Measurements from ENCODE around the gene CPNE9. TPM values are rescaled to one million over a fixed set of nuclear protein-coding genes. Genes with fewer than 3 reads are reported as not detected.
A peak's percentile ranks its signal among the peaks of the same experiment; 100 is the strongest.

CPNE9 gene
- total and polyA plus RNA-seq, 2 of the 13 experiments (the other 11 are each of a cell fraction or from before 2014, with no cell fraction given) = 0.20 TPM; not detected in 1

- TF ChIP-seq ZFX (CRISPR knock-in tag; IDR thresholded peaks at IDR 0.05; ENCODE audit: low read depth) (peak; percentile 61; the same call in 1 of the 2 replicates), ZNF644 (CRISPR knock-in tag; IDR thresholded peaks at IDR 0.05; ENCODE audit: low read depth) (no peak), SOX13 (IDR thresholded peaks at IDR 0.05) (no peak), SOX13 (CRISPR knock-in tag; conservative IDR thresholded peaks at IDR 0.05 in 1 of 2, IDR thresholded peaks at IDR 0.05 in 1 of 2) (peak in 1 of 2 experiments; percentile 11; a peak in 1 of 4 replicates), JUND (CRISPR knock-in tag; IDR thresholded peaks at IDR 0.05) (peak; percentile 57; the same call in 1 of the 2 replicates), ZNF550 (CRISPR knock-in tag; IDR thresholded peaks at IDR 0.05; ENCODE audit: borderline replicate concordance) (no peak), CREB1 (IDR thresholded peaks at IDR 0.05) (peak; percentile 42; the same call in 1 of the 2 replicates), CREB1 (CRISPR knock-in tag; IDR thresholded peaks at IDR 0.05) (no peak), ZNF605 (CRISPR knock-in tag; IDR thresholded peaks at IDR 0.05) (no peak), HMGXB4 (CRISPR knock-in tag; IDR thresholded peaks at IDR 0.05; ENCODE audit: borderline replicate concordance in 1 of 2, low read depth in 1 of 2) (peak in 1 of 2 experiments; percentile 55; a peak in 1 of 4 replicates), SAP130 (CRISPR knock-in tag; IDR thresholded peaks at IDR 0.05; ENCODE audit: low read depth) (peak; percentile 72), ZNF337 (CRISPR knock-in tag; IDR thresholded peaks at IDR 0.05; ENCODE audit: borderline replicate concordance, low read depth) (no peak), RAD51 (IDR thresholded peaks at IDR 0.05; ENCODE audit: borderline replicate concordance) (peak; percentile 33; the same call in 1 of the 2 replicates), ARNT2 (CRISPR knock-in tag; IDR thresholded peaks at IDR 0.05; ENCODE audit: low read depth) (no peak), ARID3A (IDR thresholded peaks at IDR 0.05; ENCODE audit: low read depth, low read length) (peak; percentile 70; the same call in 1 of the 2 replicates), PRDM10 (CRISPR knock-in tag; IDR thresholded peaks at IDR 0.05; ENCODE audit: low read depth) (peak; percentile 47; the same call in 1 of the 2 replicates), RNF219 (CRISPR knock-in tag; IDR thresholded peaks at IDR 0.05) (no peak)
These were observed 12.3 kb downstream of the CPNE9 start (continued) for GRCh38 chr3:9715764-9716437.

Measured in HepG2 (cell line).